CD4-positive, alpha-beta T cell (primary cell): ENCODE data around the gene PSMA6. TPM values are rescaled to one million over a fixed set of nuclear protein-coding genes. Genes with fewer than 3 reads are reported as not detected.
A peak's percentile ranks its signal among the peaks of the same experiment; 100 is the strongest.

ENCODE experiments used
- ATAC-seq: fragments of 200-7000 bp; cut with Tn5 transposase; one replicate; pipeline ENCODE4 v1.10.0; 2022; ENCODE audit warnings: mild to moderate bottlenecking; ENCODE audit not compliant: poor library complexity
- CTCF ChIA-PET: fragments of 350-600 bp; sonication (Branson Sonifier 250); formaldehyde crosslinking; loops from one replicate; lab custom pipeline; 2021; ENCODE audit warnings: antibody characterized with exemption, inconsistent platforms; lab: Charles Lee
- POLR2A ChIA-PET: fragments of 350-600 bp; sonication (Branson Sonifier 250); formaldehyde crosslinking; loops from one replicate; lab custom pipeline; 2021; ENCODE audit warnings: antibody characterized with exemption, inconsistent platforms; lab: Charles Lee
- DNase-seq, 14 experiments: peaks; one replicate each; pipeline ENCODE4 v3.0.0-alpha.2; 2013 to 2020; ENCODE audit warnings: mixed read lengths in 2 of 14
- H3K27ac ChIP-seq, 2 donors: one replicate each; pipeline versions ENCODE4 v1.5.1 to v1.7.0; 2013; ENCODE audit warnings: low read length in 2 of 2, low read depth in 1 of 2, mild to moderate bottlenecking in 1 of 2
- H3K27me3 ChIP-seq, 2 experiments: 1 replicate in 1 of 2; 2 replicates in 1 of 2; pipeline versions ENCODE4 v1.6.1 to v1.7.0; 2013; ENCODE audit warnings: low read length in 2 of 2, control low read depth in 1 of 2, mild to moderate bottlenecking in 1 of 2, moderate library complexity in 1 of 2; ENCODE audit not compliant: insufficient read depth in 2 of 2, control insufficient read depth in 1 of 2
- H3K36me3 ChIP-seq: one replicate; pipeline ENCODE4 v1.6.1; 2013; ENCODE audit warnings: low read length, control low read depth; ENCODE audit not compliant: insufficient read depth
- H3K4me1 ChIP-seq: one replicate; pipeline ENCODE4 v1.6.1; 2013; ENCODE audit warnings: low read length, control low read depth; ENCODE audit not compliant: insufficient read depth
- H3K4me3 ChIP-seq: one replicate; pipeline ENCODE4 v1.5.1; 2013; ENCODE audit warnings: mild to moderate bottlenecking, low read length, moderate library complexity
- H3K9me3 ChIP-seq, 2 experiments: 1 replicate in 1 of 2; 2 replicates in 1 of 2; pipeline versions ENCODE4 v1.6.1 to v1.7.0; 2013; ENCODE audit warnings: low read length in 2 of 2, mild to moderate bottlenecking in 2 of 2, control low read depth in 1 of 2, moderate library complexity in 1 of 2; ENCODE audit not compliant: control insufficient read depth in 1 of 2, insufficient read depth in 1 of 2
- H3K27ac Mint-ChIP-seq: one replicate; pipeline ENCODE4 v1.8.0; 2020; ENCODE audit warnings: mixed read lengths
- H3K27me3 Mint-ChIP-seq: one replicate; pipeline ENCODE4 v1.8.0; 2021; ENCODE audit warnings: mixed read lengths
- H3K36me3 Mint-ChIP-seq: one replicate; pipeline ENCODE4 v1.8.0; 2021; ENCODE audit warnings: low read depth, mixed read lengths
- H3K4me1 Mint-ChIP-seq: one replicate; pipeline ENCODE4 v1.8.0; 2021; ENCODE audit warnings: low read depth, mixed read lengths
- H3K4me3 Mint-ChIP-seq: one replicate; pipeline ENCODE4 v1.8.0; 2020; ENCODE audit warnings: mild to moderate bottlenecking, mixed read lengths
- H3K9me3 Mint-ChIP-seq: one replicate; pipeline ENCODE4 v1.8.0; 2020; ENCODE audit warnings: mixed read lengths
- intact Hi-C, 2 experiments: fragments of 100-400 bp; cut with DNase I in 1 of 2; cut with micrococcal nuclease in 1 of 2; formaldehyde crosslinking; loops; one replicate each; pipeline versions ENCODE4 v1.15.1 to v1.9.0; 2023 to 2025; cut with DNase I, micrococcal nuclease
- total RNA-seq, 174 experiments: library from RNA in 2 of 174; stranded (reverse) in 2 of 174; gene quantifications; one replicate each; pipeline ENCODE4 v1.2.3 and lab custom pipeline; 2021 to 2026
- TF ChIP-seq, protein P1 (sequence below): fragments of 200-600 bp; IDR thresholded peaks from one replicate; pipeline ENCODE4 v1.8.0; 2022; ENCODE audit warnings: antibody characterized with exemption, mild to moderate bottlenecking

PSMA6 gene
- total RNA-seq, 2 experiments from 2014 or later = 80.8 TPM

DNA sequence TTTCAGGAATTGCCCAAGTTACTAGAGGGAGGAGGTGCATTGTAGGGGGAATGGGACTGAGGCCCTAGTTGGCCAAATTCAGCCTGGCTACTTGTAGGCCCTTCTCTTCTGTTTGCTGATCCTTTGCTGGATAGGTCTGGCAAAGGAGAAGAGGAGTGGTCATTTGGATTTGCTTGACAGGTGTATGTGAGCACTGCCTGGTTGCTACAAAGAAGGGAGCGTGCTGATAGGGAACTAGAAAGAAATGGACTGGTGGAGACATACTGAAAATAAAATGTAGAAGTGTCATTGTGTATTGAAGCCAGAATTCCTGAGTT, 3.6 kb downstream of the PSMA6 start:
- peaks cover 4% of the 10 kb centered on the region for H3K36me3 ChIP-seq

DNA sequence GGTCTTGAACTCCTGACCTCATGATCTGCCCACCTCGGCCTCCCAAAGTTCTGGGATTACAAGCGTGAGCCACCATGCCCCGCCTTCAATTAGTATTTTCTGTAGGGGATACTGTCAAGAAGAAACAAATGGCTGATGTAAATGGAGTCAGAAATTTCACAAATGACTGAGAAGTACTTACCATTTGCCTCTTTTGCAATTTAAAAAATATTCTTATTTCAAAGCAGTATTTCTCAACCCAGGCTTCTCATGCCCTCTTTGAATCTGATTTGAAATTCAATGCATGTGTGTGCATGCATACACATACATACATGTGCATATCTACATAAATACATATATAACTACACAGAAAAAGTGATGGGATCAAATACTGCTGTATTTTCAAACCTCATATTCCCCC, 4.4 kb downstream of the PSMA6 start:
- ATAC-seq (no peak), DNase-seq (no peak)
- H3K36me3 Mint-ChIP-seq = peaks cover 35% of the 10 kb centered on the region
- no peaks in the 10 kb centered on the region for H3K9me3 Mint-ChIP-seq
- TF ChIP-seq, protein P1, sequence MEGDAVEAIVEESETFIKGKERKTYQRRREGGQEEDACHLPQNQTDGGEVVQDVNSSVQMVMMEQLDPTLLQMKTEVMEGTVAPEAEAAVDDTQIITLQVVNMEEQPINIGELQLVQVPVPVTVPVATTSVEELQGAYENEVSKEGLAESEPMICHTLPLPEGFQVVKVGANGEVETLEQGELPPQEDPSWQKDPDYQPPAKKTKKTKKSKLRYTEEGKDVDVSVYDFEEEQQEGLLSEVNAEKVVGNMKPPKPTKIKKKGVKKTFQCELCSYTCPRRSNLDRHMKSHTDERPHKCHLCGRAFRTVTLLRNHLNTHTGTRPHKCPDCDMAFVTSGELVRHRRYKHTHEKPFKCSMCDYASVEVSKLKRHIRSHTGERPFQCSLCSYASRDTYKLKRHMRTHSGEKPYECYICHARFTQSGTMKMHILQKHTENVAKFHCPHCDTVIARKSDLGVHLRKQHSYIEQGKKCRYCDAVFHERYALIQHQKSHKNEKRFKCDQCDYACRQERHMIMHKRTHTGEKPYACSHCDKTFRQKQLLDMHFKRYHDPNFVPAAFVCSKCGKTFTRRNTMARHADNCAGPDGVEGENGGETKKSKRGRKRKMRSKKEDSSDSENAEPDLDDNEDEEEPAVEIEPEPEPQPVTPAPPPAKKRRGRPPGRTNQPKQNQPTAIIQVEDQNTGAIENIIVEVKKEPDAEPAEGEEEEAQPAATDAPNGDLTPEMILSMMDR = no peak
- H3K4me1 Mint-ChIP-seq = peaks cover 75% of the 10 kb centered on the region
- H3K36me3 ChIP-seq = peaks cover 4% of the 10 kb centered on the region
- H3K27me3 Mint-ChIP-seq = no peaks in the 10 kb centered on the region
- no peaks in the 10 kb centered on the region for H3K27me3 ChIP-seq
- intact Hi-C loops = loop anchor here in 1 of 2 experiments (5.0 kb wide), 1 partner anchor 64 kb away; no protein-coding TSS in a partner anchor
- CTCF ChIA-PET = no interaction called here
- no peak overlapping the region for H3K4me3 ChIP-seq
- H3K27ac Mint-ChIP-seq = peak overlapping the region; percentile 57
- POLR2A ChIA-PET = no interaction called here
- no peak overlapping the region for H3K27ac ChIP-seq
- no peak overlapping the region for H3K4me3 Mint-ChIP-seq
- no peaks in the 10 kb centered on the region for H3K9me3 ChIP-seq
- H3K4me1 ChIP-seq = peaks cover 58% of the 10 kb centered on the region

More for the DNA sequence above, 3.6 kb downstream of the PSMA6 start:
- peaks cover 34% of the 10 kb centered on the region for H3K36me3 Mint-ChIP-seq
- no peak overlapping the region for H3K4me3 ChIP-seq
- intact Hi-C loops = loop anchor here in 1 of 2 experiments (2.0 to 5.0 kb wide), 3 partner anchors 64 to 173 kb away; partner anchors contain the start of gene PRORP
- no peaks in the 10 kb centered on the region for H3K27me3 ChIP-seq
- POLR2A ChIA-PET = interaction anchor here (0.8 to 6.0 kb wide), 2 partner anchors 51 to 107 kb away, joined by 3 to 173 read pairs; partner anchors contain the start of gene NFKBIA
- CTCF ChIA-PET = no interaction called here
- H3K4me1 ChIP-seq = peaks cover 60% of the 10 kb centered on the region
- no peaks in the 10 kb centered on the region for H3K27me3 Mint-ChIP-seq
- TF ChIP-seq, protein P1 = no peak
- DNase-seq = no peak
- no peak overlapping the region for H3K27ac ChIP-seq
- H3K9me3 ChIP-seq = no peaks in the 10 kb centered on the region
- H3K4me1 Mint-ChIP-seq = peaks cover 69% of the 10 kb centered on the region
- H3K9me3 Mint-ChIP-seq = no peaks in the 10 kb centered on the region
- ATAC-seq = no peak
- H3K4me3 Mint-ChIP-seq = peak overlapping the region; percentile 38
- peak overlapping the region; percentile 57 for H3K27ac Mint-ChIP-seq

DNA sequence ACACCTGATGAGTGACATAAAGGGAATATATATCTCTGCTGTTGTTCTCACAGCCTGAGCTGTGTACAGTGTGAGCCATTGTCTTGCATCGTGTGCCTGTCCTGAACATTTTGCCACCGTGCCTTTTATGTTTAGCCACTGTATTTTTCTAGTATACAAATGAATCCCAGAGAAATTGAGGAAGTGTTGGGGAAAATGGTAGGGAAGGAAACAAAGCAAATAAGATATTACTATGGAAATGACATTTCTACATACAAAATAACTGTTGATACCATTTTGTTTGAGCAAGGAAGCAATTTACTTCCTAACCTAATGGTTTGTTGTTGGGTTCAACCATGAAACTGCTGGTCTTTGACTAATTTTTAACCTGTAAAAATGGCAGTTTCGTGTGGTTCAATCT, 5.5 kb downstream of the PSMA6 start:
- ChIA-PET POLR2A (no interaction called here), CTCF (no interaction called here)
- TF ChIP-seq, protein P1 = no peak
- Mint-ChIP-seq H3K9me3 (no peaks in the 10 kb centered on the region), H3K4me3 (no peak overlapping the region), H3K27ac (peak overlapping the region; percentile 5), H3K36me3 (peaks cover 37% of the 10 kb centered on the region), H3K4me1 (peaks cover 78% of the 10 kb centered on the region), H3K27me3 (no peaks in the 10 kb centered on the region)
- Histone ChIP-seq H3K4me1 (peaks cover 59% of the 10 kb centered on the region), H3K9me3 (no peaks in the 10 kb centered on the region), H3K27me3 (no peaks in the 10 kb centered on the region), H3K4me3 (no peak overlapping the region), H3K27ac (no peak overlapping the region), H3K36me3 (peaks cover 4% of the 10 kb centered on the region)
- ATAC-seq (no peak), DNase-seq (no peak)
- intact Hi-C loops = loop anchor here in 1 of 2 experiments (5.0 kb wide), 1 partner anchor 65 kb away; no protein-coding TSS in a partner anchor
